Loucy (cell line): ENCODE measurements around the gene CADM2.

Experiments
- H2AFZ ChIP-seq: fragments of 200-600 bp; sonication (generic); 2 replicates; pipeline ENCODE4 v1.6.0; 2016; ENCODE audit warnings: antibody characterized with exemption, mild to moderate bottlenecking, low read length, moderate library complexity
- H3F3A ChIP-seq: fragments of 200-600 bp; 2 replicates; pipeline ENCODE4 v1.6.0; 2016; ENCODE audit warnings: antibody characterized with exemption, low read depth, mild to moderate bottlenecking
- H3K27me3 ChIP-seq: fragments of 200-600 bp; sonication (generic); 2 replicates; pipeline ENCODE4 v1.6.1; 2014; ENCODE audit warnings: low read length, mild to moderate bottlenecking; ENCODE audit not compliant: insufficient read depth, poor library complexity, severe bottlenecking
- H3K36me3 ChIP-seq: fragments of 200-600 bp; sonication (generic); 2 replicates; pipeline ENCODE4 v1.6.1; 2016; ENCODE audit warnings: low read length; ENCODE audit not compliant: insufficient read depth
- H3K4me1 ChIP-seq: fragments of 200-600 bp; sonication (generic); 2 replicates; pipeline ENCODE4 v1.5.1; 2014; ENCODE audit warnings: low read length, mild to moderate bottlenecking; ENCODE audit not compliant: insufficient read depth, poor library complexity, severe bottlenecking
- H3K4me2 ChIP-seq: fragments of 200-600 bp; sonication (generic); 2 replicates; pipeline ENCODE4 v1.6.0; 2014; ENCODE audit warnings: antibody characterized with exemption, low read length, low read depth, mild to moderate bottlenecking; ENCODE audit not compliant: poor library complexity, severe bottlenecking
- H3K4me3 ChIP-seq: fragments of 200-600 bp; sonication (generic); 2 replicates; pipeline ENCODE4 v1.5.1; 2014; ENCODE audit warnings: low read length, mild to moderate bottlenecking, mixed read lengths; ENCODE audit not compliant: poor library complexity, severe bottlenecking
- H3K79me2 ChIP-seq: fragments of 200-600 bp; sonication (generic); 2 replicates; pipeline ENCODE4 v1.6.1; 2014; ENCODE audit warnings: low read length; ENCODE audit not compliant: insufficient read depth
- H3K9ac ChIP-seq: fragments of 200-600 bp; sonication (generic); 2 replicates; pipeline ENCODE4 v1.6.0; 2014; ENCODE audit warnings: mild to moderate bottlenecking, low read depth, low read length, moderate library complexity; ENCODE audit not compliant: poor library complexity, severe bottlenecking
- H3K9me2 ChIP-seq: fragments of 200-600 bp; sonication (generic); replicated peaks from 2 replicates; pipeline ENCODE4 v1.6.1; 2016; ENCODE audit warnings: low read depth, low read length, mixed read lengths
- H3K9me3 ChIP-seq: fragments of 200-600 bp; sonication (generic); 2 replicates; pipeline ENCODE4 v1.6.1; 2014; ENCODE audit warnings: mild to moderate bottlenecking, antibody characterized with exemption, low read length, low read depth; ENCODE audit not compliant: insufficient read depth
- H4K20me1 ChIP-seq: fragments of 200-600 bp; sonication (generic); 2 replicates; pipeline ENCODE4 v1.6.0; 2014; ENCODE audit warnings: antibody characterized with exemption, low read length, mild to moderate bottlenecking; ENCODE audit not compliant: insufficient read depth, poor library complexity, severe bottlenecking
- EZH2phosphoT487 ChIP-seq: fragments of 200-600 bp; IDR thresholded peaks from 2 replicates; pipeline ENCODE4 v1.6.1; 2018; ENCODE audit warnings: antibody characterized with exemption, mild to moderate bottlenecking, moderate library complexity, borderline replicate concordance
- TF ChIP-seq, protein P1 (sequence below): fragments of 200-600 bp; sonication (generic); conservative IDR thresholded peaks from 2 replicates; pipeline ENCODE4 v1.5.1; 2014; ENCODE audit warnings: mild to moderate bottlenecking, antibody characterized with exemption, low read length

CADM2 gene

GRCh38 chr3:85455561-85456200, 496.9 kb downstream of the CADM2 start:
- no peaks in the 10 kb centered on the region for H3K9me3 ChIP-seq
- H3K4me2 ChIP-seq = no peak overlapping the region
- H3K4me3 ChIP-seq = no peak overlapping the region
- no peaks in the 10 kb centered on the region for H4K20me1 ChIP-seq
- no peaks in the 10 kb centered on the region for H3K9me2 ChIP-seq
- H3K79me2 ChIP-seq = no peaks in the 10 kb centered on the region
- no peak for TF ChIP-seq EZH2phosphoT487
- TF ChIP-seq, protein P1, sequence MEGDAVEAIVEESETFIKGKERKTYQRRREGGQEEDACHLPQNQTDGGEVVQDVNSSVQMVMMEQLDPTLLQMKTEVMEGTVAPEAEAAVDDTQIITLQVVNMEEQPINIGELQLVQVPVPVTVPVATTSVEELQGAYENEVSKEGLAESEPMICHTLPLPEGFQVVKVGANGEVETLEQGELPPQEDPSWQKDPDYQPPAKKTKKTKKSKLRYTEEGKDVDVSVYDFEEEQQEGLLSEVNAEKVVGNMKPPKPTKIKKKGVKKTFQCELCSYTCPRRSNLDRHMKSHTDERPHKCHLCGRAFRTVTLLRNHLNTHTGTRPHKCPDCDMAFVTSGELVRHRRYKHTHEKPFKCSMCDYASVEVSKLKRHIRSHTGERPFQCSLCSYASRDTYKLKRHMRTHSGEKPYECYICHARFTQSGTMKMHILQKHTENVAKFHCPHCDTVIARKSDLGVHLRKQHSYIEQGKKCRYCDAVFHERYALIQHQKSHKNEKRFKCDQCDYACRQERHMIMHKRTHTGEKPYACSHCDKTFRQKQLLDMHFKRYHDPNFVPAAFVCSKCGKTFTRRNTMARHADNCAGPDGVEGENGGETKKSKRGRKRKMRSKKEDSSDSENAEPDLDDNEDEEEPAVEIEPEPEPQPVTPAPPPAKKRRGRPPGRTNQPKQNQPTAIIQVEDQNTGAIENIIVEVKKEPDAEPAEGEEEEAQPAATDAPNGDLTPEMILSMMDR = no peak
- H3K9ac ChIP-seq = no peak overlapping the region
- H3K36me3 ChIP-seq = no peaks in the 10 kb centered on the region
- no peaks in the 10 kb centered on the region for H3K4me1 ChIP-seq
- no peak overlapping the region for H2AFZ ChIP-seq
- no peaks in the 10 kb centered on the region for H3K27me3 ChIP-seq
- no peaks in the 10 kb centered on the region for H3F3A ChIP-seq

DNA sequence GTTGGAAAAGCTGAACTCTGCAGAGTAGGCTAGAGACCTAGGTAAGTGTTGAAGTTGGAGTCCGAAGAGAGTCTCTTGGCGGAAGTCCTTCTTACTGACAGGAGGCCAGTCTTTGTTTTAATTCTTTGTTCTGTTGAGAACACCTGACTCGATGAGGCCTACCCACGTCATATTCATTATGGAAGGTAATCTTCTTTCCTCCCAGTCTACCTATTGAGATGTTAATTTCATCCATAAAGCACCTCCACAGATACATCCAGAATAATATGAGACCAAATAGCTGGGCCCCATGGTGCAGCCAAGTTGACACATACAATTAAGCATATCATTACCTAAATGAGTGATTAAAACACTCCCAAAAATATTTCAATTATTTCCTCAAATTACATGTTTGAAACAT, 515.5 kb downstream of the CADM2 start:
- Histone ChIP-seq H3K36me3 (no peaks in the 10 kb centered on the region), H3K4me2 (no peak overlapping the region), H4K20me1 (no peaks in the 10 kb centered on the region), H2AFZ (no peak overlapping the region), H3K9me3 (no peaks in the 10 kb centered on the region), H3K9me2 (no peaks in the 10 kb centered on the region), H3K9ac (no peak overlapping the region), H3K4me3 (no peak overlapping the region), H3K27me3 (no peaks in the 10 kb centered on the region), H3F3A (no peaks in the 10 kb centered on the region), H3K4me1 (no peaks in the 10 kb centered on the region), H3K79me2 (no peaks in the 10 kb centered on the region)
- TF ChIP-seq EZH2phosphoT487 = no peak
- TF ChIP-seq, protein P1 = no peak

DNA sequence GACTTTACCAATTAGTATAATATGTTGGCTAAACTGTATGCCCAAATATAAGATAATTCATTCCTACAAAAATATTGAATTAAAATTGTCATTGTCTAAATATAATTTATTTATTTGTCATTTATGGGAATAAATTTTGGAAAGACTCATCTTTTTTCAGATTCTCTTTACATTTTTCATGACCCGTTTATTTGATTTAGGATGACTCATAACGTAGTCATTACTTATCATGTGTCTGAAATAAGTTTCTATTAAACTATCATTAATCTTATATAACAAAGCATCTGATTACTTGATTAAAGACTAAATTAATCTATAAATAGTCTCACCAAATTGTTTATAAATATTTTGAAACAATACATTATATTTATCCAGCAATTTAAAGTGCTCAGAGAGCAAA, 516.6 kb downstream of the CADM2 start:
- TF ChIP-seq, protein P1 = no peak
- no peak for TF ChIP-seq EZH2phosphoT487
- Histone ChIP-seq H3F3A (no peaks in the 10 kb centered on the region), H3K4me2 (no peak overlapping the region), H3K36me3 (no peaks in the 10 kb centered on the region), H3K9ac (no peak overlapping the region), H3K9me3 (no peaks in the 10 kb centered on the region), H3K79me2 (no peaks in the 10 kb centered on the region), H3K27me3 (no peaks in the 10 kb centered on the region), H4K20me1 (no peaks in the 10 kb centered on the region), H2AFZ (no peak overlapping the region), H3K4me1 (no peaks in the 10 kb centered on the region), H3K4me3 (no peak overlapping the region), H3K9me2 (no peaks in the 10 kb centered on the region)
